ENCODE data around the gene RIT2. TPM values are rescaled to one million over a fixed set of nuclear protein-coding genes. Genes with fewer than 3 reads are reported as not detected.

RIT2 gene
- total RNA-seq, 4 donors from 2014 or later = not detected

GRCh38 chr18:43134876-43135275 is 19.4 kb upstream of the RIT2 start:
- no peak overlapping the region for H3K27ac ChIP-seq
- WGBS = 65% methylated on average over 1 of the region's 1 CpG
- no peaks in the 10 kb centered on the region for H3K9me3 ChIP-seq
- no peak for DNase-seq (ENCODE audit: low spot score in 2 of 2)
- H3K36me3 ChIP-seq = no peaks in the 10 kb centered on the region
- no peak overlapping the region for H3K4me3 ChIP-seq
- H3K4me1 ChIP-seq = no peaks in the 10 kb centered on the region
- no peaks in the 10 kb centered on the region for H3K27me3 ChIP-seq
- TF ChIP-seq POLR2A (IDR thresholded peaks at IDR 0.05) = no peak
- TF ChIP-seq, protein P1, sequence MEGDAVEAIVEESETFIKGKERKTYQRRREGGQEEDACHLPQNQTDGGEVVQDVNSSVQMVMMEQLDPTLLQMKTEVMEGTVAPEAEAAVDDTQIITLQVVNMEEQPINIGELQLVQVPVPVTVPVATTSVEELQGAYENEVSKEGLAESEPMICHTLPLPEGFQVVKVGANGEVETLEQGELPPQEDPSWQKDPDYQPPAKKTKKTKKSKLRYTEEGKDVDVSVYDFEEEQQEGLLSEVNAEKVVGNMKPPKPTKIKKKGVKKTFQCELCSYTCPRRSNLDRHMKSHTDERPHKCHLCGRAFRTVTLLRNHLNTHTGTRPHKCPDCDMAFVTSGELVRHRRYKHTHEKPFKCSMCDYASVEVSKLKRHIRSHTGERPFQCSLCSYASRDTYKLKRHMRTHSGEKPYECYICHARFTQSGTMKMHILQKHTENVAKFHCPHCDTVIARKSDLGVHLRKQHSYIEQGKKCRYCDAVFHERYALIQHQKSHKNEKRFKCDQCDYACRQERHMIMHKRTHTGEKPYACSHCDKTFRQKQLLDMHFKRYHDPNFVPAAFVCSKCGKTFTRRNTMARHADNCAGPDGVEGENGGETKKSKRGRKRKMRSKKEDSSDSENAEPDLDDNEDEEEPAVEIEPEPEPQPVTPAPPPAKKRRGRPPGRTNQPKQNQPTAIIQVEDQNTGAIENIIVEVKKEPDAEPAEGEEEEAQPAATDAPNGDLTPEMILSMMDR (IDR thresholded peaks at IDR 0.05) = no peak
- no peak for TF ChIP-seq POLR2AphosphoS5 (IDR thresholded peaks at IDR 0.05)
- no peak for TF ChIP-seq EP300 (IDR thresholded peaks at IDR 0.05)

DNA sequence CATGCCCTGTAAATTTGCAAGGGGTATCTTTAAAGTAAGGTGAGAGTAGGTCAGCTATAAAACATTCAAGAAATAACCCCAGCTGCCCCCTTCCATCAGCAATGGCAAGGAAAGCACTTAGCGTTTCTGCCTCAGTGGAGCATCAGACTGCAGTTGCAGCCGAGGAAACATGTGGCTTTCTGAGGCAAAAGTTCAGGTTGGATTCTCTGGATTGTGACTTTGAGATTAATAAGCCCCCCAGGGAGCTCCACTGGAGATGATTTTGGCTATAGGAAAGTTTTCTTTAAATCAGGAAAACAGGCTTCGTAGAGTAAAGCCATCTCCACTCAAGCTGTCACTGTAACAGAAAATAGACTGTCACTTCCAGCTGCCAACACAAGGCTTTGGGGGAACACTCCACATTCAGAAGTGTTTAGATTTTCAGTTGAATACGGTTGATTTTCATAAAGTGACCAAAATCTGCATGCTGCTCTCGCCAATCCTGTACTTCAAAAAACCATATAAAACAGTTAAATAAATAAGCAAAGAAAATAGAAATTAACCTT is 15.3 kb upstream of the RIT2 start:
- TF ChIP-seq POLR2AphosphoS5 (IDR thresholded peaks at IDR 0.05) = no peak
- TF ChIP-seq POLR2A (IDR thresholded peaks at IDR 0.05) = no peak
- WGBS = 67% methylated on average over 5 of the region's 5 CpGs
- no peaks in the 10 kb centered on the region for H3K9me3 ChIP-seq
- no peaks in the 10 kb centered on the region for H3K4me1 ChIP-seq
- no peaks in the 10 kb centered on the region for H3K27me3 ChIP-seq
- no peak overlapping the region for H3K4me3 ChIP-seq
- no peak overlapping the region for H3K27ac ChIP-seq
- DNase-seq (ENCODE audit: low spot score in 2 of 2) = no peak
- H3K36me3 ChIP-seq = no peaks in the 10 kb centered on the region

GRCh38 chr18:43129946-43130524 is 14.6 kb upstream of the RIT2 start:
- Histone ChIP-seq H3K4me3 (peak overlapping the region; percentile 20), H3K27ac (no peak overlapping the region), H3K27me3 (no peaks in the 10 kb centered on the region), H3K36me3 (no peaks in the 10 kb centered on the region), H3K9me3 (no peaks in the 10 kb centered on the region), H3K4me1 (no peaks in the 10 kb centered on the region)
- WGBS = 64% methylated on average over 5 of the region's 5 CpGs
- TF ChIP-seq, protein P1 (IDR thresholded peaks at IDR 0.05) = no peak
- TF ChIP-seq POLR2A (IDR thresholded peaks at IDR 0.05) (no peak), EP300 (IDR thresholded peaks at IDR 0.05) (no peak), POLR2AphosphoS5 (IDR thresholded peaks at IDR 0.05) (no peak)
- no peak for DNase-seq (ENCODE audit: low spot score in 2 of 2)

DNA sequence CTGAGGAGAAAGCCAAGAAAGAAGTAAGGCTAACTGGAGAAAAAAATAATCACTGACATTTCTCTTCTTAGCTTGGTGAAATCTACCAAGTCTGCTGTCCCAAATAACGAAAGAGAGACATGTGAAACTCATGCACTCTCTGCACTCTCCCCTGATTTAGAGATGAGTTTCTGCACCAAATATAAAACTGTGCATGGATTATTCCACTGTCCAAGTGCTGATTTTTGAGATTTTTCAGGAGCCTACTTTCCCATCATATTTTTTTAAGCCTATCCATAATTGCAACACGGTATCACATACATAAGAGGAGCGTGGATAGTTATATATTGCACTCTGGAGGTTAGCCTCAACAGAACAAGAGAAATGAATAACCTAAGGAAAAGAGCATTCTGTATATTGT is 10.0 kb upstream of the RIT2 start:
- Histone ChIP-seq H3K36me3 (no peaks in the 10 kb centered on the region), H3K27me3 (no peaks in the 10 kb centered on the region), H3K9me3 (no peaks in the 10 kb centered on the region), H3K4me1 (no peaks in the 10 kb centered on the region), H3K27ac (no peak overlapping the region), H3K4me3 (no peak overlapping the region)
- WGBS = 59% methylated on average over 3 of the region's 3 CpGs
- no peak for TF ChIP-seq POLR2A (IDR thresholded peaks at IDR 0.05)
- TF ChIP-seq, protein P1 (IDR thresholded peaks at IDR 0.05) = no peak
- TF ChIP-seq POLR2AphosphoS5 (IDR thresholded peaks at IDR 0.05) = no peak
- TF ChIP-seq EP300 (IDR thresholded peaks at IDR 0.05) = no peak
- DNase-seq (ENCODE audit: low spot score in 2 of 2) = no peak

DNA sequence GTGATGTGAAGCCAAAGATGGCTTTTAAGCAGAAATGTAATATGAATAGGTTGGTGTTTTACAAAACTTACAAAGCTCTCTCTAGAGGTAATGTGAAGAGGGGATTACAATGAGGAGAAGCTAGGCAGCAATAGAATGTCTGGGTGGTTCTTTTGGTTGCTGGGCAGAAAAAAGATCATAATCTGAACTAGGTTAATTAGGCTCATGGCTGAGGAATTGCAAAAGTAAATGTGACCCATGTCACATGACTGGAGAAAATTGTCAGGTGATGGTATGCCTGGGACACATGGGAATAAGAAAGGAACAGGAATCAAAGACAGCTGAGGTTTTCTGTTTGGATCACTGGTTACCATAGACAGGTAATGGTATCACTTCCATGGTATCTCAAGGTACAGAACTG is 7.5 kb upstream of the RIT2 start:
- Histone ChIP-seq H3K27ac (no peak overlapping the region), H3K4me3 (no peak overlapping the region), H3K4me1 (no peaks in the 10 kb centered on the region), H3K36me3 (no peaks in the 10 kb centered on the region), H3K27me3 (no peaks in the 10 kb centered on the region), H3K9me3 (no peaks in the 10 kb centered on the region)
- no peak for DNase-seq (ENCODE audit: low spot score in 2 of 2)
- TF ChIP-seq, protein P1 (IDR thresholded peaks at IDR 0.05) = no peak
- TF ChIP-seq POLR2A (IDR thresholded peaks at IDR 0.05) = no peak
- TF ChIP-seq EP300 (IDR thresholded peaks at IDR 0.05) = no peak
- TF ChIP-seq POLR2AphosphoS5 (IDR thresholded peaks at IDR 0.05) = no peak
